Measurements from ENCODE around the gene ZNF423.

DNA sequence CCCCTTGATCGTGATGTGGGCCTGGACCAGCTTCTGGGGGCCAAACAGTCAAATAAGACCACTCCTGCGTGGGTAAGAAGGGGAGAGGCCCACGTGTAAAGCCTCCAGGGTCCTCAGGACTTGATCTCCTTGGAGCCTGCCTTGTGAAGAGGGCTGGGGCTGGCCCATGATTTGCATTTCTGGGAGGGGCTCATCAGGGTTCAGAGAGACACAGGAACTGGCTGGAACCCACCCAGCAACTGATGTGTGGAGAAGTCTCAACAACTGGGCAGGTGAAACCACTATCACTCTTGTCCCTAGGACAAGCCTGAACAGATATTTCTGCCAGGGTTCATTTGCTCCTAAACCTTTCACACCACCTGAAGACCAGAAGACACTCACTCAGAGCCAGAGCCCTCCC is 214.7 kb downstream of the ZNF423 start:
- TF ChIP-seq, protein P1, sequence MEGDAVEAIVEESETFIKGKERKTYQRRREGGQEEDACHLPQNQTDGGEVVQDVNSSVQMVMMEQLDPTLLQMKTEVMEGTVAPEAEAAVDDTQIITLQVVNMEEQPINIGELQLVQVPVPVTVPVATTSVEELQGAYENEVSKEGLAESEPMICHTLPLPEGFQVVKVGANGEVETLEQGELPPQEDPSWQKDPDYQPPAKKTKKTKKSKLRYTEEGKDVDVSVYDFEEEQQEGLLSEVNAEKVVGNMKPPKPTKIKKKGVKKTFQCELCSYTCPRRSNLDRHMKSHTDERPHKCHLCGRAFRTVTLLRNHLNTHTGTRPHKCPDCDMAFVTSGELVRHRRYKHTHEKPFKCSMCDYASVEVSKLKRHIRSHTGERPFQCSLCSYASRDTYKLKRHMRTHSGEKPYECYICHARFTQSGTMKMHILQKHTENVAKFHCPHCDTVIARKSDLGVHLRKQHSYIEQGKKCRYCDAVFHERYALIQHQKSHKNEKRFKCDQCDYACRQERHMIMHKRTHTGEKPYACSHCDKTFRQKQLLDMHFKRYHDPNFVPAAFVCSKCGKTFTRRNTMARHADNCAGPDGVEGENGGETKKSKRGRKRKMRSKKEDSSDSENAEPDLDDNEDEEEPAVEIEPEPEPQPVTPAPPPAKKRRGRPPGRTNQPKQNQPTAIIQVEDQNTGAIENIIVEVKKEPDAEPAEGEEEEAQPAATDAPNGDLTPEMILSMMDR (IDR thresholded peaks at IDR 0.05 in 8 of 11, conservative IDR thresholded peaks at IDR 0.05 in 3 of 11), result no peak
- TF ChIP-seq POLR2AphosphoS5 (IDR thresholded peaks at IDR 0.05) (no peak), POLR2A (IDR thresholded peaks at IDR 0.05) (no peak)
